Measurements from ENCODE around the gene POLR2L. TPM values are rescaled to one million over a fixed set of nuclear protein-coding genes. Genes with fewer than 3 reads are reported as not detected.

The POLR2L gene
- total RNA-seq, 1 experiment from 2014 or later: 211 TPM

- Histone ChIP-seq H3K4me3 (replicated peaks in 1 of 2; ENCODE audit: low read depth in 1 of 2, low read length in 2 of 2) (no peak overlapping the region), H3K36me3 (ENCODE audit: control insufficient read depth in 1 of 2, insufficient read depth in 2 of 2, low read length in 2 of 2) (no peaks in the 10 kb centered on the region), H3K9me2 (ENCODE audit: insufficient read depth) (no peaks in the 10 kb centered on the region), H3K9ac (ENCODE audit: low read length) (no peak overlapping the region), H3K4me1 (ENCODE audit: control insufficient read depth in 1 of 2, insufficient read depth in 2 of 2, low read length in 2 of 2) (peaks cover 0 to 35% of the 10 kb centered on the region in 2 experiments; a peak in 2 of 4 replicates), H3K4me2 (ENCODE audit: low read length) (no peak overlapping the region), H4K20me1 (ENCODE audit: insufficient read depth) (no peaks in the 10 kb centered on the region), H3K27me3 (ENCODE audit: insufficient read depth, low read length) (no peaks in the 10 kb centered on the region), H3K27ac (ENCODE audit: low read depth, low read length) (no peak overlapping the region), H2AFZ (ENCODE audit: low read depth, low read length, poor library complexity, severe bottlenecking) (no peak overlapping the region), H3K79me2 (ENCODE audit: insufficient read depth, low read length) (no peaks in the 10 kb centered on the region), H3K9me3 (ENCODE audit: control insufficient read depth in 1 of 2, insufficient read depth in 1 of 2, low read depth in 1 of 2, low read length in 2 of 2) (no peaks in the 10 kb centered on the region)
- no TSS peak for BruUV-seq (replicated peaks)
- no peak for ATAC-seq
- RAD21 ChIA-PET (ENCODE audit: low non-redundant PET in 1 of 2, low total read pairs in 2 of 2, uncharacterized antibody in 2 of 2, unreplicated experiment in 2 of 2): no interaction called here
- CTCF ChIA-PET: no interaction called here
- no peak for DNase-seq (ENCODE audit: low read depth, low spot score)
- POLR2A ChIA-PET: no interaction called here
- TF ChIP-seq MAX (IDR thresholded peaks at IDR 0.05) (no peak), FOSL1 (IDR thresholded peaks at IDR 0.05; ENCODE audit: low read depth) (no peak), EGR1 (IDR thresholded peaks at IDR 0.05; ENCODE audit: low read depth) (no peak), ZBTB33 (IDR thresholded peaks at IDR 0.05; ENCODE audit: extremely low read depth, insufficient replicate concordance, low read length) (no peak)
- intact Hi-C loops (cut with micrococcal nuclease): no loop called here
Measured at GRCh38 chr11:868802-869201, 26.5 kb upstream of the POLR2L start.

GRCh38 chr11:868394-868793 lies 26.1 kb upstream of the POLR2L start:
- intact Hi-C loops (cut with micrococcal nuclease): no loop called here
- Histone ChIP-seq H3K9ac (ENCODE audit: low read length) (no peak overlapping the region), H3K36me3 (ENCODE audit: control insufficient read depth in 1 of 2, insufficient read depth in 2 of 2, low read length in 2 of 2) (no peaks in the 10 kb centered on the region), H2AFZ (ENCODE audit: low read depth, low read length, poor library complexity, severe bottlenecking) (no peak overlapping the region), H3K4me3 (replicated peaks in 1 of 2; ENCODE audit: low read depth in 1 of 2, low read length in 2 of 2) (no peak overlapping the region), H3K27me3 (ENCODE audit: insufficient read depth, low read length) (no peaks in the 10 kb centered on the region), H3K27ac (ENCODE audit: low read depth, low read length) (no peak overlapping the region), H3K9me3 (ENCODE audit: control insufficient read depth in 1 of 2, insufficient read depth in 1 of 2, low read depth in 1 of 2, low read length in 2 of 2) (no peaks in the 10 kb centered on the region), H4K20me1 (ENCODE audit: insufficient read depth) (no peaks in the 10 kb centered on the region), H3K4me1 (ENCODE audit: control insufficient read depth in 1 of 2, insufficient read depth in 2 of 2, low read length in 2 of 2) (peaks cover 0 to 35% of the 10 kb centered on the region in 2 experiments; a peak in 2 of 4 replicates), H3K79me2 (ENCODE audit: insufficient read depth, low read length) (no peaks in the 10 kb centered on the region), H3K4me2 (ENCODE audit: low read length) (no peak overlapping the region), H3K9me2 (ENCODE audit: insufficient read depth) (no peaks in the 10 kb centered on the region)
- ATAC-seq (no peak), DNase-seq (ENCODE audit: low read depth, low spot score) (no peak)
- BruUV-seq (replicated peaks): no TSS peak
- ChIA-PET POLR2A (no interaction called here), RAD21 (ENCODE audit: low non-redundant PET in 1 of 2, low total read pairs in 2 of 2, uncharacterized antibody in 2 of 2, unreplicated experiment in 2 of 2) (no interaction called here), CTCF (interaction anchor here (2.0 kb wide), 1 partner anchor 12 kb away, joined by 8 read pairs; no protein-coding TSS in a partner anchor)
- TF ChIP-seq ATF3 (IDR thresholded peaks at IDR 0.05) (no peak), CTCF (IDR thresholded peaks at IDR 0.05 in 2 of 3, conservative IDR thresholded peaks at IDR 0.05 in 1 of 3; ENCODE audit: borderline replicate concordance in 1 of 3, insufficient read depth in 1 of 3, low read depth in 2 of 3, low read length in 2 of 3) (no peak), EGR1 (IDR thresholded peaks at IDR 0.05; ENCODE audit: low read depth) (no peak), POLR2A (IDR thresholded peaks at IDR 0.05; ENCODE audit: borderline replicate concordance, extremely low read depth, insufficient read depth, insufficient read length) (no peak), EZH2phosphoT487 (IDR thresholded peaks at IDR 0.05; ENCODE audit: borderline replicate concordance) (no peak), MAX (IDR thresholded peaks at IDR 0.05) (no peak), TCF7L2 (IDR thresholded peaks at IDR 0.05; ENCODE audit: borderline replicate concordance, extremely low read depth, insufficient read depth, insufficient read length) (no peak), ZNF274 (IDR thresholded peaks at IDR 0.05; ENCODE audit: low read depth, low read length) (no peak)
